Loucy (cell line): Measurements from ENCODE around the gene RNF26.

Experiments
- H2AFZ ChIP-seq: fragments of 200-600 bp; sonication (generic); 2 replicates; pipeline ENCODE4 v1.6.0; 2016; ENCODE audit warnings: antibody characterized with exemption, mild to moderate bottlenecking, low read length, moderate library complexity
- H3F3A ChIP-seq: fragments of 200-600 bp; 2 replicates; pipeline ENCODE4 v1.6.0; 2016; ENCODE audit warnings: antibody characterized with exemption, low read depth, mild to moderate bottlenecking
- H3K27me3 ChIP-seq: fragments of 200-600 bp; sonication (generic); 2 replicates; pipeline ENCODE4 v1.6.1; 2014; ENCODE audit warnings: low read length, mild to moderate bottlenecking; ENCODE audit not compliant: insufficient read depth, poor library complexity, severe bottlenecking
- H3K36me3 ChIP-seq: fragments of 200-600 bp; sonication (generic); 2 replicates; pipeline ENCODE4 v1.6.1; 2016; ENCODE audit warnings: low read length; ENCODE audit not compliant: insufficient read depth
- H3K4me1 ChIP-seq: fragments of 200-600 bp; sonication (generic); 2 replicates; pipeline ENCODE4 v1.5.1; 2014; ENCODE audit warnings: low read length, mild to moderate bottlenecking; ENCODE audit not compliant: insufficient read depth, poor library complexity, severe bottlenecking
- H3K4me2 ChIP-seq: fragments of 200-600 bp; sonication (generic); 2 replicates; pipeline ENCODE4 v1.6.0; 2014; ENCODE audit warnings: antibody characterized with exemption, low read length, low read depth, mild to moderate bottlenecking; ENCODE audit not compliant: poor library complexity, severe bottlenecking
- H3K4me3 ChIP-seq: fragments of 200-600 bp; sonication (generic); 2 replicates; pipeline ENCODE4 v1.5.1; 2014; ENCODE audit warnings: low read length, mild to moderate bottlenecking, mixed read lengths; ENCODE audit not compliant: poor library complexity, severe bottlenecking
- H3K79me2 ChIP-seq: fragments of 200-600 bp; sonication (generic); 2 replicates; pipeline ENCODE4 v1.6.1; 2014; ENCODE audit warnings: low read length; ENCODE audit not compliant: insufficient read depth
- H3K9ac ChIP-seq: fragments of 200-600 bp; sonication (generic); 2 replicates; pipeline ENCODE4 v1.6.0; 2014; ENCODE audit warnings: mild to moderate bottlenecking, low read depth, low read length, moderate library complexity; ENCODE audit not compliant: poor library complexity, severe bottlenecking
- H3K9me2 ChIP-seq: fragments of 200-600 bp; sonication (generic); replicated peaks from 2 replicates; pipeline ENCODE4 v1.6.1; 2016; ENCODE audit warnings: low read depth, low read length, mixed read lengths
- H3K9me3 ChIP-seq: fragments of 200-600 bp; sonication (generic); 2 replicates; pipeline ENCODE4 v1.6.1; 2014; ENCODE audit warnings: mild to moderate bottlenecking, antibody characterized with exemption, low read length, low read depth; ENCODE audit not compliant: insufficient read depth
- H4K20me1 ChIP-seq: fragments of 200-600 bp; sonication (generic); 2 replicates; pipeline ENCODE4 v1.6.0; 2014; ENCODE audit warnings: antibody characterized with exemption, low read length, mild to moderate bottlenecking; ENCODE audit not compliant: insufficient read depth, poor library complexity, severe bottlenecking
- CTCF ChIP-seq: fragments of 200-600 bp; sonication (generic); conservative IDR thresholded peaks from 2 replicates; pipeline ENCODE4 v1.5.1; 2014; ENCODE audit warnings: mild to moderate bottlenecking, antibody characterized with exemption, low read length
- EZH2phosphoT487 ChIP-seq: fragments of 200-600 bp; IDR thresholded peaks from 2 replicates; pipeline ENCODE4 v1.6.1; 2018; ENCODE audit warnings: antibody characterized with exemption, mild to moderate bottlenecking, moderate library complexity, borderline replicate concordance

Gene RNF26

GRCh38 chr11:119300198-119300964, 33.9 kb upstream of the RNF26 start:
- TF ChIP-seq CTCF, result no peak
- no peak for TF ChIP-seq EZH2phosphoT487
- Histone ChIP-seq H2AFZ (no peak overlapping the region), H3K4me2 (no peak overlapping the region), H3K4me3 (no peak overlapping the region), H4K20me1 (no peaks in the 10 kb centered on the region), H3K36me3 (peaks cover 86% of the 10 kb centered on the region), H3K4me1 (no peaks in the 10 kb centered on the region), H3K9me3 (no peaks in the 10 kb centered on the region), H3F3A (no peaks in the 10 kb centered on the region), H3K27me3 (no peaks in the 10 kb centered on the region), H3K9me2 (no peaks in the 10 kb centered on the region), H3K79me2 (no peaks in the 10 kb centered on the region), H3K9ac (no peak overlapping the region)

GRCh38 chr11:119303227-119303718, 31.1 kb upstream of the RNF26 start:
- Histone ChIP-seq H3K9ac (no peak overlapping the region), H3K4me1 (peaks cover 6% of the 10 kb centered on the region), H3K79me2 (no peaks in the 10 kb centered on the region), H3F3A (no peaks in the 10 kb centered on the region), H3K9me2 (no peaks in the 10 kb centered on the region), H3K27me3 (no peaks in the 10 kb centered on the region), H4K20me1 (no peaks in the 10 kb centered on the region), H3K4me3 (no peak overlapping the region), H3K9me3 (no peaks in the 10 kb centered on the region), H3K36me3 (peaks cover 62% of the 10 kb centered on the region), H3K4me2 (no peak overlapping the region), H2AFZ (no peak overlapping the region)
- no peak for TF ChIP-seq EZH2phosphoT487
- TF ChIP-seq CTCF, result no peak

- no peaks in the 10 kb centered on the region for H3K79me2 ChIP-seq
- H3K27me3 ChIP-seq, result no peaks in the 10 kb centered on the region
- no peaks in the 10 kb centered on the region for H3F3A ChIP-seq
- TF ChIP-seq CTCF, result no peak
- TF ChIP-seq EZH2phosphoT487, result no peak
- peaks cover 37% of the 10 kb centered on the region for H3K36me3 ChIP-seq
- H3K4me2 ChIP-seq, result no peak overlapping the region
- no peaks in the 10 kb centered on the region for H3K9me3 ChIP-seq
- H3K9ac ChIP-seq, result no peak overlapping the region
- H3K4me3 ChIP-seq, result no peak overlapping the region
- H3K4me1 ChIP-seq, result peaks cover 6% of the 10 kb centered on the region
- H2AFZ ChIP-seq, result no peak overlapping the region
- H3K9me2 ChIP-seq, result no peaks in the 10 kb centered on the region
- no peaks in the 10 kb centered on the region for H4K20me1 ChIP-seq
These were observed 28.6 kb upstream of the RNF26 start for GRCh38 chr11:119305556-119306372.
